H1 (cell line): ENCODE data around the gene RADIL. TPM values are rescaled to one million over a fixed set of nuclear protein-coding genes. Genes with fewer than 3 reads are reported as not detected.
A peak's percentile ranks its signal among the peaks of the same experiment; 100 is the strongest.

Experiments used
- CBX8 ChIP-seq: fragments of 300-800, 300-1000 bp; sonication (generic); IDR thresholded peaks from 2 replicates; pipeline ENCODE4 v1.7.1; 2016; ENCODE audit warnings: low read depth, low read length, borderline replicate concordance
- CEBPB ChIP-seq: IDR thresholded peaks from 2 replicates; pipeline ENCODE4 v1.6.1; 2012; ENCODE audit warnings: low read depth, low read length
- CHD2 ChIP-seq: IDR thresholded peaks from 2 replicates; pipeline ENCODE4 v1.6.1; 2012; ENCODE audit warnings: low read length, improper control_type of control experiment
- CREB1 ChIP-seq: IDR thresholded peaks from 2 replicates; pipeline ENCODE4 v1.6.1; 2012; ENCODE audit warnings: inconsistent platforms
- HDAC2 ChIP-seq, 2 experiments: fragments of 300-600 bp in 1 of 2; sonication (generic) in 1 of 2; IDR thresholded peaks; 2 replicates each; pipeline ENCODE4 v1.6.1; 2011 to 2012; ENCODE audit warnings: low read depth in 2 of 2, low read length in 2 of 2, mild to moderate bottlenecking in 2 of 2, moderate library complexity in 2 of 2, borderline replicate concordance in 1 of 2, inconsistent platforms in 1 of 2
- KDM1A ChIP-seq: fragments of 200-600, 300-600 bp; sonication (generic); IDR thresholded peaks from 2 replicates; pipeline ENCODE4 v1.7.1; 2016; ENCODE audit warnings: mild to moderate bottlenecking, low read length, borderline replicate concordance
- MAX ChIP-seq: IDR thresholded peaks from 2 replicates; pipeline ENCODE4 v1.6.1; 2012; ENCODE audit warnings: inconsistent platforms
- POLR2AphosphoS5 ChIP-seq: IDR thresholded peaks from 2 replicates; pipeline ENCODE4 v1.6.1; 2011; ENCODE audit warnings: low read depth, low read length
- POU5F1 ChIP-seq: IDR thresholded peaks from 2 replicates; pipeline ENCODE4 v1.6.1; 2011; ENCODE audit warnings: low read depth, mild to moderate bottlenecking, low read length, moderate library complexity
- RAD21 ChIP-seq, 2 experiments: IDR thresholded peaks in 1 of 2; conservative IDR thresholded peaks in 1 of 2; 2 replicates each; pipeline ENCODE4 v1.6.1; 2011; ENCODE audit warnings: low read depth in 2 of 2, low read length in 2 of 2, improper control_type of control experiment in 1 of 2, inconsistent platforms in 1 of 2, mild to moderate bottlenecking in 1 of 2, moderate library complexity in 1 of 2
- SIX5 ChIP-seq: IDR thresholded peaks from 2 replicates; pipeline ENCODE4 v1.6.1; 2011; ENCODE audit warnings: mild to moderate bottlenecking, low read depth, low read length
- SRF ChIP-seq: IDR thresholded peaks from 2 replicates; pipeline ENCODE4 v1.6.1; 2011; ENCODE audit warnings: mild to moderate bottlenecking, low read depth, low read length, moderate library complexity
- SUZ12 ChIP-seq: fragments of 200-600 bp; sonication (generic); IDR thresholded peaks from 2 replicates; pipeline ENCODE4 v1.6.1; 2012; ENCODE audit warnings: mild to moderate bottlenecking, inconsistent platforms, low read length, moderate library complexity, mixed read lengths
- TAF1 ChIP-seq: IDR thresholded peaks from 2 replicates; pipeline ENCODE4 v1.6.1; 2011; ENCODE audit warnings: mild to moderate bottlenecking, low read depth, low read length
- TBP ChIP-seq: IDR thresholded peaks from 2 replicates; pipeline ENCODE4 v1.6.1; 2011; ENCODE audit warnings: low read depth, low read length, improper control_type of control experiment
- TCF12 ChIP-seq: IDR thresholded peaks from 2 replicates; pipeline ENCODE4 v1.6.1; 2011; ENCODE audit warnings: low read depth, mild to moderate bottlenecking, low read length
- polyA plus RNA-seq, 7 experiments: library from polyadenylated mRNA; depleted of rRNA in 3 of 7; stranded (reverse) in 5 of 7; unstranded in 2 of 7; fragments of >200 nt in 5 of 7; fragments of 200-250 nt in 2 of 7; gene quantifications; 1 replicate in 5 of 7; 2 replicates in 1 of 7; 4 replicates in 1 of 7; pipeline versions ENCODE4 v1.2.1 to v1.2.3, GENCODE V29; 2011 to 2013; ENCODE audit warnings: missing spikeins in 2 of 7, mixed read lengths in 2 of 7
- total RNA-seq: library from RNA; stranded (reverse); fragmentation: NEBNext Ultra II Directional; extraction: Animal tissue kit (Norgen Biotek cat#: 25700); gene quantifications from 2 replicates; pipeline ENCODE4 v1.2.1, GENCODE V29; 2021

RADIL gene
- total and polyA plus RNA-seq, 2 of the 8 experiments (the other 6 are each of a cell fraction or from before 2014, with no cell fraction given): 5.0 to 5.4 TPM

- peak; percentile 33 to 47; a peak in 2 of 4 replicates for TF ChIP-seq RAD21 (IDR thresholded peaks at IDR 0.05 in 1 of 2, conservative IDR thresholded peaks at IDR 0.05 in 1 of 2; ENCODE audit: low read depth in 2 of 2, low read length in 2 of 2)
- TF ChIP-seq HDAC2 (IDR thresholded peaks at IDR 0.05; ENCODE audit: borderline replicate concordance in 1 of 2, low read depth in 2 of 2, low read length in 2 of 2): no peak
- 0 out of 2 replicates have a peak, but pooled peaks have one; percentile 13 for TF ChIP-seq POLR2AphosphoS5
- peak; percentile 60 for TF ChIP-seq CREB1
- no peak for TF ChIP-seq SRF
- no peak for TF ChIP-seq CEBPB
- TF ChIP-seq CHD2: no peak
- TF ChIP-seq SIX5: no peak
- TF ChIP-seq TCF12: no peak
- TF ChIP-seq TBP: peak; percentile 7; the same call in 1 of the 2 replicates
- peak; percentile 55; the same call in 1 of the 2 replicates for TF ChIP-seq MAX
- no peak for TF ChIP-seq KDM1A
- TF ChIP-seq POU5F1: no peak
- 0 out of 2 replicates have a peak, but pooled peaks have one; percentile 14 for TF ChIP-seq TAF1
- no peak for TF ChIP-seq SUZ12
- TF ChIP-seq CBX8: no peak
- TF ChIP-seq, all 59 proteins: peak for 8
Measured at GRCh38 chr7:4791738-4792536, 91.6 kb downstream of the RADIL start (continued).
